ENCODE results near the gene PI4KB.

- TF ChIP-seq CTCF (IDR thresholded peaks at IDR 0.05 in 4 of 5, conservative IDR thresholded peaks at IDR 0.05 in 1 of 5) (no peak), POLR2A (IDR thresholded peaks at IDR 0.05) (no peak)
Measured at GRCh38 chr1:151334822-151335221, 7.6 kb upstream of the PI4KB start.
